Uterus (tissue), 4 donors: ENCODE measurements around the gene PLPPR5. TPM values are rescaled to one million over a fixed set of nuclear protein-coding genes. Genes with fewer than 3 reads are reported as not detected.

Experiments
- DNase-seq, 2 donors: peaks; one replicate each; pipeline ENCODE4 v3.0.0-alpha.2; 2019 to 2020
- H3K27ac ChIP-seq, 2 donors: fragments of 200-600 bp; sonication (generic); 1 replicate in 1 of 2; 2 replicates in 1 of 2; pipeline ENCODE4 v1.5.1; 2016 to 2018
- H3K27me3 ChIP-seq, 2 donors: fragments of 200-600 bp; sonication (generic); one replicate each; pipeline ENCODE4 v1.5.1; 2018 to 2019; ENCODE audit warnings: control low read depth in 1 of 2
- H3K36me3 ChIP-seq, 2 donors: fragments of 200-600 bp; sonication (generic); one replicate each; pipeline ENCODE4 v1.5.1; 2019; ENCODE audit warnings: control low read depth in 1 of 2
- H3K4me1 ChIP-seq, 2 donors: fragments of 200-600 bp; sonication (generic); one replicate each; pipeline ENCODE4 v1.5.1; 2018 to 2019; ENCODE audit warnings: control low read depth in 1 of 2
- H3K4me3 ChIP-seq, 2 donors: fragments of 200-600 bp; sonication (generic); 1 replicate in 1 of 2; 2 replicates in 1 of 2; pipeline ENCODE4 v1.5.1; 2018 to 2019; ENCODE audit warnings: mild to moderate bottlenecking in 1 of 2
- H3K9me3 ChIP-seq, 2 donors: fragments of 200-600 bp; sonication (generic); one replicate each; pipeline ENCODE4 v1.5.1; 2019; ENCODE audit warnings: control low read depth in 1 of 2
- POLR2A ChIP-seq, 2 donors: fragments of 450-650 bp; IDR thresholded peaks; one replicate each; pipeline ENCODE4 v1.6.1; 2016; ENCODE audit warnings: antibody characterized with exemption in 2 of 2, mild to moderate bottlenecking in 1 of 2, moderate library complexity in 1 of 2
- intact Hi-C: fragments of 100-400 bp; cut with DNase I; formaldehyde crosslinking; loops from one replicate; pipeline ENCODE4 v1.15.1; 2023; ENCODE audit warnings: low total_unique reads
- total RNA-seq, 4 donors: library from RNA; depleted of rRNA in 3 of 4; stranded (reverse); fragments of >200 nt in 3 of 4; gene quantifications; one replicate each; pipeline versions ENCODE4 v1.1.0 to v1.2.4, GENCODE V29; 2014 to 2023
- TF ChIP-seq, protein P1 (sequence below), 4 experiments: fragments of 200-600 bp in 2 of 4; fragments of 450-650 bp in 2 of 4; sonication (generic) in 2 of 4; IDR thresholded peaks; one replicate each; pipeline ENCODE4 v1.5.1; 2016 to 2019; ENCODE audit warnings: antibody characterized with exemption in 4 of 4, mild to moderate bottlenecking in 2 of 4, moderate library complexity in 1 of 4
- donor health status: DM: yes; HTN: yes; CAD: no.

The PLPPR5 gene
- total RNA-seq, 4 donors from 2014 or later: 0.76 TPM; not detected in 3

GRCh38 chr1:98940069-98940721 is 64.5 kb downstream of the PLPPR5 start:
- no peak overlapping the region for H3K4me3 ChIP-seq
- TF ChIP-seq, protein P1, sequence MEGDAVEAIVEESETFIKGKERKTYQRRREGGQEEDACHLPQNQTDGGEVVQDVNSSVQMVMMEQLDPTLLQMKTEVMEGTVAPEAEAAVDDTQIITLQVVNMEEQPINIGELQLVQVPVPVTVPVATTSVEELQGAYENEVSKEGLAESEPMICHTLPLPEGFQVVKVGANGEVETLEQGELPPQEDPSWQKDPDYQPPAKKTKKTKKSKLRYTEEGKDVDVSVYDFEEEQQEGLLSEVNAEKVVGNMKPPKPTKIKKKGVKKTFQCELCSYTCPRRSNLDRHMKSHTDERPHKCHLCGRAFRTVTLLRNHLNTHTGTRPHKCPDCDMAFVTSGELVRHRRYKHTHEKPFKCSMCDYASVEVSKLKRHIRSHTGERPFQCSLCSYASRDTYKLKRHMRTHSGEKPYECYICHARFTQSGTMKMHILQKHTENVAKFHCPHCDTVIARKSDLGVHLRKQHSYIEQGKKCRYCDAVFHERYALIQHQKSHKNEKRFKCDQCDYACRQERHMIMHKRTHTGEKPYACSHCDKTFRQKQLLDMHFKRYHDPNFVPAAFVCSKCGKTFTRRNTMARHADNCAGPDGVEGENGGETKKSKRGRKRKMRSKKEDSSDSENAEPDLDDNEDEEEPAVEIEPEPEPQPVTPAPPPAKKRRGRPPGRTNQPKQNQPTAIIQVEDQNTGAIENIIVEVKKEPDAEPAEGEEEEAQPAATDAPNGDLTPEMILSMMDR (IDR thresholded peaks at IDR 0.05): no peak
- TF ChIP-seq POLR2A (IDR thresholded peaks at IDR 0.05): no peak
- intact Hi-C loops: no loop called here
- no peaks in the 10 kb centered on the region for H3K4me1 ChIP-seq
- DNase-seq: no peak
- no peaks in the 10 kb centered on the region for H3K9me3 ChIP-seq
- H3K36me3 ChIP-seq: no peaks in the 10 kb centered on the region
- H3K27me3 ChIP-seq: no peaks in the 10 kb centered on the region
- no peak overlapping the region for H3K27ac ChIP-seq

- no peak overlapping the region for H3K4me3 ChIP-seq
- no peaks in the 10 kb centered on the region for H3K4me1 ChIP-seq
- DNase-seq: no peak
- no peak overlapping the region for H3K27ac ChIP-seq
- H3K27me3 ChIP-seq: no peaks in the 10 kb centered on the region
- no peak for TF ChIP-seq POLR2A (IDR thresholded peaks at IDR 0.05)
- TF ChIP-seq, protein P1 (IDR thresholded peaks at IDR 0.05): no peak
- no peaks in the 10 kb centered on the region for H3K36me3 ChIP-seq
- intact Hi-C loops: no loop called here
- no peaks in the 10 kb centered on the region for H3K9me3 ChIP-seq
Measured at GRCh38 chr1:98939471-98939870, 65.2 kb downstream of the PLPPR5 start.

DNA sequence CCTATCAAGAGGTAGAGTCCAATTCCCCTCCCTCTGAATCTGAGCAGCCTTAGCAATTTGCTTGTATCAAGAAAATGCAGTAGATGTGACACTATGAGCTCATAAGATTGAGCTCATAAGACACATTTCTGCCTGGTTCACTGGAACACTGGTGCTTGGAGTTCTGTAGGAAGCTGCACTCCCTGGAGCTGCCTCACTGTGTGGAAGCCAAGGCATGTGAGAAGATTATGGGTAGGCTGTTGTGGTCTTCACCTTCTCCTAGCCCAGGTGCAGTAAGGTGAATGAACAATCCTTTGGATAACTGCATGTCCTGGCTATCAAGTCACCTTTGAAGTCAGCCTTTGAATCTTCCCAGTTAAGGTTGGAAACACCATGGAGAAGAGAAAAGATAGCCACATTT is 67.3 kb downstream of the PLPPR5 start:
- Histone ChIP-seq H3K9me3 (no peaks in the 10 kb centered on the region), H3K27ac (no peak overlapping the region), H3K4me1 (no peaks in the 10 kb centered on the region), H3K36me3 (no peaks in the 10 kb centered on the region), H3K4me3 (no peak overlapping the region), H3K27me3 (no peaks in the 10 kb centered on the region)
- intact Hi-C loops: no loop called here
- DNase-seq: no peak
- no peak for TF ChIP-seq POLR2A (IDR thresholded peaks at IDR 0.05)
- TF ChIP-seq, protein P1 (IDR thresholded peaks at IDR 0.05): no peak

DNA sequence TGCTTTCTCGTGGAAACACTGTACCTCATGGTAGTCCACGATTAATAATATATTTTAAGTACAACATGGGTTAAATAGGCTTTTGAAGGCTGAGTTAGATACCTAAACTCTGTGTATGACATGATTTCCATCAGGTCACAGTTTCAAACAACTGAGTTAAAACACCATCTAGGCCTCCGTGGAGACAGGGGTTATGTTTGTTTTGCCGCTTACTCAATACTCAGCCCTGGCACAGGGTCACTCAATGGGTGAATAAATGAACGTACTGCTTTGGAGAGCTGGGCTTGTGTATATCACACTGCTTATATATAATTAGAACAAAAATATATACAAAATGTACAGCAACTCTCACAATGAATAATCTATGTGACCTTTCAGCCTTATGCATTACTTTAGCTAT is 72.5 kb downstream of the PLPPR5 start:
- Histone ChIP-seq H3K27ac (no peak overlapping the region), H3K4me3 (no peak overlapping the region), H3K9me3 (no peaks in the 10 kb centered on the region), H3K4me1 (no peaks in the 10 kb centered on the region), H3K27me3 (no peaks in the 10 kb centered on the region), H3K36me3 (no peaks in the 10 kb centered on the region)
- no peak for DNase-seq
- TF ChIP-seq, protein P1 (IDR thresholded peaks at IDR 0.05): no peak
- no peak for TF ChIP-seq POLR2A (IDR thresholded peaks at IDR 0.05)
- intact Hi-C loops: no loop called here

- TF ChIP-seq, protein P1 (IDR thresholded peaks at IDR 0.05): no peak
- TF ChIP-seq POLR2A (IDR thresholded peaks at IDR 0.05): no peak
- intact Hi-C loops: no loop called here
- Histone ChIP-seq H3K4me3 (no peak overlapping the region), H3K9me3 (no peaks in the 10 kb centered on the region), H3K27me3 (no peaks in the 10 kb centered on the region), H3K27ac (no peak overlapping the region), H3K36me3 (no peaks in the 10 kb centered on the region), H3K4me1 (no peaks in the 10 kb centered on the region)
- no peak for DNase-seq
Measured at GRCh38 chr1:98931128-98931835, 73.4 kb downstream of the PLPPR5 start.
